ENCODE results near the gene EN1.

EN1 gene

GRCh38 chr2:118841450-118841827, 6.0 kb downstream of the EN1 start:
- no peak overlapping the region for H3K27ac ChIP-seq (ENCODE audit: low read depth, low read length)
- H3K4me3 ChIP-seq (ENCODE audit: low read depth, low read length): no peak overlapping the region
- H3K4me1 ChIP-seq (ENCODE audit: control insufficient read depth, insufficient read depth, low read length): peaks cover 28% of the 10 kb centered on the region
- no peaks in the 10 kb centered on the region for H3K9me3 ChIP-seq (ENCODE audit: control insufficient read depth, insufficient read depth, low read length)
- no peak overlapping the region for H3K9ac ChIP-seq (ENCODE audit: low read depth, low read length)
- peaks cover 100% of the 10 kb centered on the region for H3K27me3 ChIP-seq (ENCODE audit: control insufficient read depth, insufficient read depth, low read length)
- H3K36me3 ChIP-seq (ENCODE audit: control insufficient read depth, insufficient read depth, low read length): no peaks in the 10 kb centered on the region

GRCh38 chr2:118838741-118839455, 8.6 kb downstream of the EN1 start:
- Histone ChIP-seq H3K9ac (ENCODE audit: low read depth, low read length) (no peak overlapping the region), H3K4me1 (ENCODE audit: control insufficient read depth, insufficient read depth, low read length) (peaks cover 26% of the 10 kb centered on the region), H3K36me3 (ENCODE audit: control insufficient read depth, insufficient read depth, low read length) (no peaks in the 10 kb centered on the region), H3K9me3 (ENCODE audit: control insufficient read depth, insufficient read depth, low read length) (no peaks in the 10 kb centered on the region), H3K4me3 (ENCODE audit: low read depth, low read length) (no peak overlapping the region), H3K27ac (ENCODE audit: low read depth, low read length) (no peak overlapping the region), H3K27me3 (ENCODE audit: control insufficient read depth, insufficient read depth, low read length) (peaks cover 100% of the 10 kb centered on the region)

- Histone ChIP-seq H3K9me3 (ENCODE audit: control insufficient read depth, insufficient read depth, low read length) (no peaks in the 10 kb centered on the region), H3K9ac (ENCODE audit: low read depth, low read length) (no peak overlapping the region), H3K27ac (ENCODE audit: low read depth, low read length) (no peak overlapping the region), H3K4me3 (ENCODE audit: low read depth, low read length) (no peak overlapping the region), H3K4me1 (ENCODE audit: control insufficient read depth, insufficient read depth, low read length) (peaks cover 31% of the 10 kb centered on the region), H3K36me3 (ENCODE audit: control insufficient read depth, insufficient read depth, low read length) (no peaks in the 10 kb centered on the region), H3K27me3 (ENCODE audit: control insufficient read depth, insufficient read depth, low read length) (peaks cover 100% of the 10 kb centered on the region)
Observed at GRCh38 chr2:118837621-118838020, 9.8 kb downstream of the EN1 start.

- H3K4me1 ChIP-seq (ENCODE audit: control insufficient read depth, insufficient read depth, low read length): peaks cover 34% of the 10 kb centered on the region
- no peak overlapping the region for H3K27ac ChIP-seq (ENCODE audit: low read depth, low read length)
- peaks cover 100% of the 10 kb centered on the region for H3K27me3 ChIP-seq (ENCODE audit: control insufficient read depth, insufficient read depth, low read length)
- H3K9me3 ChIP-seq (ENCODE audit: control insufficient read depth, insufficient read depth, low read length): no peaks in the 10 kb centered on the region
- no peak overlapping the region for H3K9ac ChIP-seq (ENCODE audit: low read depth, low read length)
- no peaks in the 10 kb centered on the region for H3K36me3 ChIP-seq (ENCODE audit: control insufficient read depth, insufficient read depth, low read length)
- H3K4me3 ChIP-seq (ENCODE audit: low read depth, low read length): no peak overlapping the region
Observed at GRCh38 chr2:118837067-118837466, 10.4 kb downstream of the EN1 start.

GRCh38 chr2:118836411-118836930, 11.0 kb downstream of the EN1 start:
- H3K9ac ChIP-seq (ENCODE audit: low read depth, low read length): no peak overlapping the region
- H3K27me3 ChIP-seq (ENCODE audit: control insufficient read depth, insufficient read depth, low read length): peaks cover 100% of the 10 kb centered on the region
- no peaks in the 10 kb centered on the region for H3K36me3 ChIP-seq (ENCODE audit: control insufficient read depth, insufficient read depth, low read length)
- peak overlapping the region; percentile 52; the same call in 1 of the 2 replicates for H3K4me3 ChIP-seq (ENCODE audit: low read depth, low read length)
- H3K4me1 ChIP-seq (ENCODE audit: control insufficient read depth, insufficient read depth, low read length): peaks cover 30% of the 10 kb centered on the region
- no peak overlapping the region for H3K27ac ChIP-seq (ENCODE audit: low read depth, low read length)
- no peaks in the 10 kb centered on the region for H3K9me3 ChIP-seq (ENCODE audit: control insufficient read depth, insufficient read depth, low read length)

- H3K27me3 ChIP-seq (ENCODE audit: control insufficient read depth, insufficient read depth, low read length): peaks cover 100% of the 10 kb centered on the region
- no peaks in the 10 kb centered on the region for H3K9me3 ChIP-seq (ENCODE audit: control insufficient read depth, insufficient read depth, low read length)
- H3K4me1 ChIP-seq (ENCODE audit: control insufficient read depth, insufficient read depth, low read length): peaks cover 30% of the 10 kb centered on the region
- no peak overlapping the region for H3K27ac ChIP-seq (ENCODE audit: low read depth, low read length)
- H3K9ac ChIP-seq (ENCODE audit: low read depth, low read length): no peak overlapping the region
- H3K36me3 ChIP-seq (ENCODE audit: control insufficient read depth, insufficient read depth, low read length): no peaks in the 10 kb centered on the region
- peak overlapping the region; percentile 52 for H3K4me3 ChIP-seq (ENCODE audit: low read depth, low read length)
Observed at GRCh38 chr2:118835746-118836410, 11.6 kb downstream of the EN1 start.

- Histone ChIP-seq H3K4me1 (ENCODE audit: control insufficient read depth, insufficient read depth, low read length) (peaks cover 30% of the 10 kb centered on the region), H3K27me3 (ENCODE audit: control insufficient read depth, insufficient read depth, low read length) (peaks cover 100% of the 10 kb centered on the region), H3K9ac (ENCODE audit: low read depth, low read length) (no peak overlapping the region)
Observed at GRCh38 chr2:118834901-118835745, 12.3 kb downstream of the EN1 start.

GRCh38 chr2:118834440-118834810, 13.0 kb downstream of the EN1 start:
- peaks cover 30% of the 10 kb centered on the region for H3K4me1 ChIP-seq (ENCODE audit: control insufficient read depth, insufficient read depth, low read length)
- no peak overlapping the region for H3K9ac ChIP-seq (ENCODE audit: low read depth, low read length)
- peak overlapping the region; percentile 52; the same call in 1 of the 2 replicates for H3K4me3 ChIP-seq (ENCODE audit: low read depth, low read length)
- H3K36me3 ChIP-seq (ENCODE audit: control insufficient read depth, insufficient read depth, low read length): no peaks in the 10 kb centered on the region
- no peaks in the 10 kb centered on the region for H3K9me3 ChIP-seq (ENCODE audit: control insufficient read depth, insufficient read depth, low read length)
- no peak overlapping the region for H3K27ac ChIP-seq (ENCODE audit: low read depth, low read length)
- H3K27me3 ChIP-seq (ENCODE audit: control insufficient read depth, insufficient read depth, low read length): peaks cover 100% of the 10 kb centered on the region

More at GRCh38 chr2:118834901-118835745, 12.3 kb downstream of the EN1 start:
- H3K9me3 ChIP-seq (ENCODE audit: control insufficient read depth, insufficient read depth, low read length): no peaks in the 10 kb centered on the region
- H3K4me3 ChIP-seq (ENCODE audit: low read depth, low read length): peak overlapping the region; percentile 52
- H3K36me3 ChIP-seq (ENCODE audit: control insufficient read depth, insufficient read depth, low read length): no peaks in the 10 kb centered on the region
- no peak overlapping the region for H3K27ac ChIP-seq (ENCODE audit: low read depth, low read length)

- H3K9ac ChIP-seq (ENCODE audit: low read depth, low read length): no peak overlapping the region
- H3K4me1 ChIP-seq (ENCODE audit: control insufficient read depth, insufficient read depth, low read length): peaks cover 30% of the 10 kb centered on the region
- no peaks in the 10 kb centered on the region for H3K36me3 ChIP-seq (ENCODE audit: control insufficient read depth, insufficient read depth, low read length)
- no peaks in the 10 kb centered on the region for H3K9me3 ChIP-seq (ENCODE audit: control insufficient read depth, insufficient read depth, low read length)
- peak overlapping the region; percentile 52 for H3K4me3 ChIP-seq (ENCODE audit: low read depth, low read length)
- H3K27me3 ChIP-seq (ENCODE audit: control insufficient read depth, insufficient read depth, low read length): peaks cover 100% of the 10 kb centered on the region
- no peak overlapping the region for H3K27ac ChIP-seq (ENCODE audit: low read depth, low read length)
Observed at GRCh38 chr2:118833716-118834439, 13.6 kb downstream of the EN1 start.
